NB4 (cell line): ENCODE measurements around the gene ITPR3.

Source experiments
- DNase-seq: peaks from one replicate; pipeline ENCODE4 v3.0.0; 2010; ENCODE audit warnings: low read depth
- H3K4me3 ChIP-seq: one replicate; pipeline ENCODE4 v1.5.1; 2011; ENCODE audit warnings: mild to moderate bottlenecking, low read depth, low read length, moderate library complexity
- MYC ChIP-seq: IDR thresholded peaks from 2 replicates; pipeline ENCODE4 v1.6.1; 2011; ENCODE audit warnings: low read depth, low read length
- POLR2A ChIP-seq: IDR thresholded peaks from 2 replicates; pipeline ENCODE4 v1.6.1; 2011; ENCODE audit warnings: mild to moderate bottlenecking; ENCODE audit not compliant: insufficient read length; ENCODE audit errors: extremely low read depth
- TF ChIP-seq, protein P1 (sequence below): IDR thresholded peaks from 2 replicates; pipeline ENCODE4 v1.6.1; 2011; ENCODE audit warnings: low read depth, low read length
- TF ChIP-seq, protein P2 (sequence below): IDR thresholded peaks from one replicate; pipeline ENCODE4 v1.5.1; 2012; ENCODE audit warnings: low read depth, low read length

The ITPR3 gene

DNA sequence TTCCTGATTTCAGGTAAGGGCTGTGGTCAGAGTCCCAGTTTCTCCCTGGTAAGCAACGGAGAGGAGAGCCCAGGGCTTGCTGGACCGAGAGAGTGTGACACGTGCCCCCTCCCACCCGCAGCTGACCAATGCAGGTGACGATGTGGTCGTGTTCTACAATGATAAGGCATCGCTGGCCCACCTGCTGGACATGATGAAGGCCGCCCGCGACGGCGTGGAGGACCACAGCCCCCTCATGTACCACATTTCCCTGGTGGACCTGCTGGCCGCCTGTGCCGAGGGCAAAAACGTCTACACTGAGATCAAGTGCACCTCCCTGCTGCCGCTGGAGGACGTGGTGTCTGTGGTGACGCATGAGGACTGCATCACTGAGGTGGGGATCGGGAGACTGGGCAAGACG, 58.6 kb downstream of the ITPR3 start:
- DNase-seq = no peak

DNA sequence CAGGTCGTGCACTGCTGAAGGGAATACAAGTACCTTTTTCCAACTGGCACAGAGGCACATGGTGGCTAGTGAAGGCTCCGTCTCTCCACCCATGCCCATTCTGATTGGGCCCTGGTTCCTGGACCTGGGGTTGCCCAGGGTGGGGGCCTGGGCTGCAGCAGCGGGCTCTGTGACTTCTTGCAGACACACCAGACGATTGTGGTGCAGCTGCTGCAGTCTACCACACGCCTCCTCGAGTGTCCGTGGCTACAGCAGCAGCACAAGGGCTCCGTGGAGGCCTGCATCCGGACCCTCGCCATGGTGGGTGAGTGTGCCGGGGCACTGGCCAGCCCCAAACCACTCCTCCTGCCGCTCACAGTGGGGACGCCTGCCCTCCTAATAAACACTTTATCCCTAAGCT, 61.2 kb downstream of the ITPR3 start:
- no peak overlapping the region for H3K4me3 ChIP-seq
- TF ChIP-seq, protein P1, sequence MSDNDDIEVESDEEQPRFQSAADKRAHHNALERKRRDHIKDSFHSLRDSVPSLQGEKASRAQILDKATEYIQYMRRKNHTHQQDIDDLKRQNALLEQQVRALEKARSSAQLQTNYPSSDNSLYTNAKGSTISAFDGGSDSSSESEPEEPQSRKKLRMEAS = no peak
- TF ChIP-seq, protein P2, sequence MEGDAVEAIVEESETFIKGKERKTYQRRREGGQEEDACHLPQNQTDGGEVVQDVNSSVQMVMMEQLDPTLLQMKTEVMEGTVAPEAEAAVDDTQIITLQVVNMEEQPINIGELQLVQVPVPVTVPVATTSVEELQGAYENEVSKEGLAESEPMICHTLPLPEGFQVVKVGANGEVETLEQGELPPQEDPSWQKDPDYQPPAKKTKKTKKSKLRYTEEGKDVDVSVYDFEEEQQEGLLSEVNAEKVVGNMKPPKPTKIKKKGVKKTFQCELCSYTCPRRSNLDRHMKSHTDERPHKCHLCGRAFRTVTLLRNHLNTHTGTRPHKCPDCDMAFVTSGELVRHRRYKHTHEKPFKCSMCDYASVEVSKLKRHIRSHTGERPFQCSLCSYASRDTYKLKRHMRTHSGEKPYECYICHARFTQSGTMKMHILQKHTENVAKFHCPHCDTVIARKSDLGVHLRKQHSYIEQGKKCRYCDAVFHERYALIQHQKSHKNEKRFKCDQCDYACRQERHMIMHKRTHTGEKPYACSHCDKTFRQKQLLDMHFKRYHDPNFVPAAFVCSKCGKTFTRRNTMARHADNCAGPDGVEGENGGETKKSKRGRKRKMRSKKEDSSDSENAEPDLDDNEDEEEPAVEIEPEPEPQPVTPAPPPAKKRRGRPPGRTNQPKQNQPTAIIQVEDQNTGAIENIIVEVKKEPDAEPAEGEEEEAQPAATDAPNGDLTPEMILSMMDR = no peak
- no peak for TF ChIP-seq POLR2A
- no peak for TF ChIP-seq MYC
- DNase-seq = no peak

More for the DNA sequence above, 58.6 kb downstream of the ITPR3 start:
- TF ChIP-seq, protein P2 = no peak
- TF ChIP-seq, protein P1 = no peak
- TF ChIP-seq MYC (no peak), POLR2A (no peak)
- H3K4me3 ChIP-seq = no peak overlapping the region

DNA sequence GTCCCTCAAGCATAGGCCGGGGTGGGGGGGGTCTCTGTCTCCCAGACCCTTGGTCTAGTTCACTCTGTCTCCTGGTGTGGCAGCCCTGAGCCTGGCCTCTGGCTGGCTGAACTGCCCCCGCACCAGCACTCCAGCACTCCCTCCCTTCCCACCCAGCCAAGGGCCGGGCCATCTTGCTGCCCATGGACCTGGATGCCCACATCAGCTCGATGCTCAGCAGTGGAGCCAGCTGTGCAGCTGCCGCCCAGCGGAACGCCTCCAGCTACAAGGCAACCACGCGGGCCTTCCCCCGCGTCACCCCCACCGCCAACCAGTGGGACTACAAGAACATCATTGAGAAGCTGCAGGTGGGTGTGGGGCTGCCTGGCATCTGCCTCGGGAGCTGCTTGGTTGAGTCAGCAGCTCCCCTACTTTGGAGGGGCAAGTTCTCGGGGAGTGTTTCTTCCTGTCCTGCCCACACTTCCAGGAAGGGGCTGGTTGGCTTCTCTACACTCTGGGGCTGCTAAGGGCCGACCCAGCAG, 62.0 kb downstream of the ITPR3 start:
- no peak for TF ChIP-seq POLR2A
- TF ChIP-seq, protein P2 = no peak
- TF ChIP-seq, protein P1 = no peak
- TF ChIP-seq MYC = no peak
- DNase-seq = no peak

DNA sequence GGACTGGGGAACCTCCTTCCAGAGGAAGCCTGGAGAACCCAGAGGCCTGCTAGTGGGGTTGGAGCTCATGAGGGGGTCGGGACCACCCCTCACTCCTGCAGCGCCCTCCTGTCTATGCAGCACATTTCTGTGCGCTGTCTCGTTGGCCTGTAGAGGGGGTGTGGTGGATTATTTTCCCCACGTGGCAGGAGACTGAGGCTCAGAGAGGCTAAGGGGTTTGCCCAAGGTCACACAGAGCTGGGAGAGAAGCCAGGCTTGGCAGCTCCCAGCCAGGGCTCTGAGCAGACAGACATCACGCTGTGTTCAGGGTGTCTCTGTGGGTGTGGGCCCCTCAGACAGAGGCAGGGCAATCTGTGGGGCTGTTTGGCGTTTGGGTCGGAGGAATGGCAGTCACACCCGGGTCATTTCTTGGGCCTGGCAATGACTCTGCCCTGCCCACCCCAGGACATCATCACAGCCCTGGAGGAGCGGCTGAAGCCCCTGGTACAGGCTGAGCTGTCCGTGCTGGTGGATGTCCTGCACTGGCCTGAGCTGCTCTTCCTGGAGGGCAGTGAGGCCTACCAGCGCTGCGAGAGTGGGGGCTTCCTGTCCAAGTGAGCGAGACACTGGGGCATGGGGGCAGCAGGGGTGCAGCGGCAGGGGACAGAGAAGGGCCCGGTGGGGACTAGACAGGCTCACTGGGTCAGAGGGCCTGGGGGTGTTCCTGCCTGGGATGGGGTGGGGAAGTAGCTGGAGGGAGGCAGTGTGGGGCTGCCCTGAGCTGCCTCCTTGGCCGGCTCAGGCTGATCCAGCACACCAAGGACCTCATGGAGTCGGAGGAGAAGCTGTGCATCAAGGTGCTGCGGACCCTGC, 62.7 kb downstream of the ITPR3 start:
- TF ChIP-seq MYC = no peak
- no peak overlapping the region for H3K4me3 ChIP-seq
- no peak for DNase-seq

More for the DNA sequence above, 62.0 kb downstream of the ITPR3 start:
- H3K4me3 ChIP-seq = no peak overlapping the region

DNA sequence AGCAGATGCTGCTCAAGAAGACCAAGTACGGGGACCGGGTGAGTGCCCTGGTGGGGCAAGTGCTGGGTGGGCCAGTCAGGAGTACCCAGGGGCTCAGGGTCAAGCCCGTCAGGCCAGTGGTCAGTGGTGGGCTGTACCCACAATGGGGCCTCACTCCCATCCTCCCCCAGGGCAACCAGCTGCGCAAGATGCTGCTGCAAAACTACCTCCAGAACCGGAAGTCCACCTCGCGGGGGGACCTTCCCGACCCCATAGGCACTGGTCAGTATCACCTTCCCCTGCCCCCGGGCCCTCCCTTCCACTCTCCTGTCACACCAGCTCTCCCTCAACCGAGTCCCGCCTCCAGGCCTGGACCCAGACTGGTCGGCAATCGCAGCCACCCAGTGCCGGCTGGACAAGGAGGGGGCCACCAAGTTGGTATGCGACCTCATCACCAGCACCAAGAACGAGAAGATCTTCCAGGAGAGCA, 63.3 kb downstream of the ITPR3 start:
- TF ChIP-seq MYC (no peak), POLR2A (no peak)
- TF ChIP-seq, protein P2 = no peak
- TF ChIP-seq, protein P1 = no peak
- H3K4me3 ChIP-seq = no peak overlapping the region
- DNase-seq = no peak

DNA sequence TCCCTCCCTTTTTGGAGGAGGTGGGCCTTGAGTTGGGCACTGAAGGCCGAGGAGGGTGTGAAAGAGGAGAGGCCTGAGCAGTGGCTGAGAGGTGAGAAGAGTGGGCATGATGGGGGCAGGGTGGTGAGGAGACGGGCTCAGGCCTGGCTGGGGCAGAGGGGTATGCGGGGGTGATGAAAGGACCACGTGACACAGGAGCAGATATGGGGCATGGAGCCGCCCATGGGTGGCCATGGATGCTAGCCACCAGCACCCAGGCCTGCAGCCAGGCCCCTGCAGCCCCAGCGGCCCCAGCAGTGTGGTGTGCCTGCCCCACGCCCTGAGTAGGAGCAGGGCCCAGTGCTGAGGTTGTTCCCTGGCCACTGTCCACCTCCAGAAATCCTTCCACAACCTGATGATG, 63.9 kb downstream of the ITPR3 start:
- no peak overlapping the region for H3K4me3 ChIP-seq
- DNase-seq = no peak
- TF ChIP-seq MYC (no peak), POLR2A (no peak)
- TF ChIP-seq, protein P2 = no peak
- TF ChIP-seq, protein P1 = no peak
